ENCODE data around the gene KLRC2.
"Not testable (repeated sequence)": the region's sequence is repeated elsewhere in the genome, so short reads cannot be mapped to it uniquely, and the experiment has no call there.

Gene KLRC2

GRCh38 chr12:10435816-10436215, at the start of gene KLRC2:
TSS of gene KLRC2 (minus strand) at chr12:10436010. CDS start at chr12:10435986, 24 bp downstream.
- not testable (repeated sequence) for DNase-seq

GRCh38 chr12:10481901-10482300, 46.1 kb upstream of the KLRC2 start:
- not testable (repeated sequence) for DNase-seq

GRCh38 chr12:10472808-10473207, 37.0 kb upstream of the KLRC2 start:
- DNase-seq, result not testable (repeated sequence)

GRCh38 chr12:10469701-10470100, 33.9 kb upstream of the KLRC2 start:
- DNase-seq, result no peak

GRCh38 chr12:10466311-10466710, 30.5 kb upstream of the KLRC2 start:
- DNase-seq, result no peak

- DNase-seq, result no peak
These were observed 21.9 kb upstream of the KLRC2 start for GRCh38 chr12:10457760-10458159.

- DNase-seq, result no peak
These were observed 21.0 kb upstream of the KLRC2 start for GRCh38 chr12:10456856-10457255.

- DNase-seq, result no peak
These were observed 20.0 kb upstream of the KLRC2 start for GRCh38 chr12:10455766-10456165.

- DNase-seq, result no peak
These were observed 18.7 kb upstream of the KLRC2 start for GRCh38 chr12:10454531-10454930.

GRCh38 chr12:10453156-10453555, 17.3 kb upstream of the KLRC2 start, which contains the start of gene KLRC1:
TSS of gene KLRC1 (minus strand) at chr12:10453377. CDS start at chr12:10451156, 2,221 bp downstream.
- DNase-seq, result no peak

- DNase-seq, result no peak
These were observed 12.4 kb upstream of the KLRC2 start for GRCh38 chr12:10448236-10448635.

GRCh38 chr12:10446052-10446451, 10.2 kb upstream of the KLRC2 start:
- not testable (repeated sequence) for DNase-seq

- DNase-seq, result not testable (repeated sequence)
These were observed 5.3 kb upstream of the KLRC2 start for GRCh38 chr12:10441144-10441543.

- peak; percentile 61 for DNase-seq
These were observed 3.9 kb upstream of the KLRC2 start for GRCh38 chr12:10439608-10440274.

GRCh38 chr12:10437601-10438000, 1.8 kb upstream of the KLRC2 start:
- not testable (repeated sequence) for DNase-seq

- DNase-seq, result not testable (repeated sequence)
These were observed 5.2 kb downstream of the KLRC2 start for GRCh38 chr12:10430623-10431022.

- DNase-seq, result not testable (repeated sequence)
These were observed 9.9 kb downstream of the KLRC2 start for GRCh38 chr12:10425938-10426337.

GRCh38 chr12:10424260-10424899, 11.4 kb downstream of the KLRC2 start:
- DNase-seq, result not testable (repeated sequence)

GRCh38 chr12:10422159-10422558, 13.7 kb downstream of the KLRC2 start:
- DNase-seq, result not testable (repeated sequence)

GRCh38 chr12:10420334-10420733, 15.5 kb downstream of the KLRC2 start, which contains the start of gene KLRC3:
TSS of gene KLRC3 (minus strand) at chr12:10420595. CDS start at chr12:10420550, 45 bp downstream.
- DNase-seq, result not testable (repeated sequence)

GRCh38 chr12:10409392-10409791, 26.4 kb downstream of the KLRC2 start, which contains the start of gene KLRC4:
TSS of gene KLRC4 (minus strand) at chr12:10409757. CDS start at chr12:10409575, 182 bp downstream.
- no peak for DNase-seq

GRCh38 chr12:10408842-10409241, 27.0 kb downstream of the KLRC2 start:
- DNase-seq, result no peak

GRCh38 chr12:10406725-10407124, 29.1 kb downstream of the KLRC2 start:
- DNase-seq, result no peak

- no peak for DNase-seq
These were observed 30.5 kb downstream of the KLRC2 start for GRCh38 chr12:10405294-10405693.

Measured in NCI-H748 treated with DMSO at 0.1 percent for 48 hours (cell line).